ENCODE data around the gene TMUB1.

TMUB1 gene

GRCh38 chr7:151077705-151078232 lies 5.5 kb downstream of the TMUB1 start:
- H3K27ac ChIP-seq: peak overlapping the region; percentile 99
- ChIA-PET POLR2A (ENCODE audit: low non-redundant PET) (interaction anchor here (1.4 kb wide), 1 partner anchor 10 kb away, joined by 4 read pairs; no protein-coding TSS in a partner anchor), CTCF (interaction anchor here (1.1 kb wide), 1 partner anchor 112 kb away, joined by 3 read pairs; no protein-coding TSS in a partner anchor)
- TF ChIP-seq, protein P1, sequence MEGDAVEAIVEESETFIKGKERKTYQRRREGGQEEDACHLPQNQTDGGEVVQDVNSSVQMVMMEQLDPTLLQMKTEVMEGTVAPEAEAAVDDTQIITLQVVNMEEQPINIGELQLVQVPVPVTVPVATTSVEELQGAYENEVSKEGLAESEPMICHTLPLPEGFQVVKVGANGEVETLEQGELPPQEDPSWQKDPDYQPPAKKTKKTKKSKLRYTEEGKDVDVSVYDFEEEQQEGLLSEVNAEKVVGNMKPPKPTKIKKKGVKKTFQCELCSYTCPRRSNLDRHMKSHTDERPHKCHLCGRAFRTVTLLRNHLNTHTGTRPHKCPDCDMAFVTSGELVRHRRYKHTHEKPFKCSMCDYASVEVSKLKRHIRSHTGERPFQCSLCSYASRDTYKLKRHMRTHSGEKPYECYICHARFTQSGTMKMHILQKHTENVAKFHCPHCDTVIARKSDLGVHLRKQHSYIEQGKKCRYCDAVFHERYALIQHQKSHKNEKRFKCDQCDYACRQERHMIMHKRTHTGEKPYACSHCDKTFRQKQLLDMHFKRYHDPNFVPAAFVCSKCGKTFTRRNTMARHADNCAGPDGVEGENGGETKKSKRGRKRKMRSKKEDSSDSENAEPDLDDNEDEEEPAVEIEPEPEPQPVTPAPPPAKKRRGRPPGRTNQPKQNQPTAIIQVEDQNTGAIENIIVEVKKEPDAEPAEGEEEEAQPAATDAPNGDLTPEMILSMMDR (conservative IDR thresholded peaks at IDR 0.05; ENCODE audit: low read depth): no peak
- DNase-seq (ENCODE audit: low spot score): no peak

DNA sequence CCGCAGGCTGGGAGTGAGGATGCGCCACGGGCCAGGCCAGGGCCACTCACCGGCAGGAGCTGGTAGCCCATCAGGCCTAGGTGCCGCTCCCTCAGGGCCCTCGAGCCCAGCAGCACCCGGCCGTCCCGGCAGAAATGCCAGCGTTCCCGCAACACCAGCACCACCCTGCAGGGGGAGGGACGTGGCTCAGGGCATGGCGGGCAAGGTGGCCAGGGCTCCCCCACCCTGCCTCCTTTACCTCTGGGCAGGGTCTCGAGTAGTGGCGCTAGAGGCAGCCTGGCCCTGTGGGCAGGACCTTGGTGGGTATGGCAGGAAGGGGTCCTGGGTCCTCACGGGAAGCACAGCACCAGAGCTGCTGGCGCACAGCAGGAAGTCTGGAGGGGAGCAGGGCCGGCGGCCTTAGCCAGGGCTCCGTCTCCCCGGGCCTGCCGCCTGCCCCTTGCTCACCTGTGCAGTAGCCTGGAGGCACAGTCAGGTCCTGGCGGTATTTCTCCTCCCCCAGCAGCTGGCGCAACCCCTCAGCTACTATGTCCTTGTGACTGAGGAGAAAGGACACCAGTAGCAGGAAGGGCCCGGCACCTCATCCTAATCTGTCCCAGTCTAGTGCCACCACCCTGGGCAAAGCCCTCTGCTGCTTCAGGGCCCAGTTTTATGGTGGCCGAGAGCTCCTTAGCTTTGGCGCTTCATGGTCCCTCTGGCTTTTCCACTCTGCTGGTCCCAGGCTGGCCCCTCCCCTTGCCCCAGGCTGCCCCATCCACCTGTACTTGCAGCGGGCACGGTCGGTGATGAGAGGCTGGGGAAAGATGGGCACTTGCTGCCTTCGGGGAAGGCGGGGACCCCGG lies 6.2 kb downstream of the TMUB1 start:
- ChIA-PET CTCF (interaction anchor here (0.5 to 1.1 kb wide), 3 partner anchors 33 to 114 kb away, joined by 3 read pairs; no protein-coding TSS in a partner anchor), POLR2A (ENCODE audit: low non-redundant PET) (interaction anchor here (1.4 kb wide), 1 partner anchor 9 kb away, joined by 4 read pairs; no protein-coding TSS in a partner anchor)
- no peak for DNase-seq (ENCODE audit: low spot score)
- H3K27ac ChIP-seq: peak overlapping the region; percentile 99
- TF ChIP-seq, protein P1 (conservative IDR thresholded peaks at IDR 0.05; ENCODE audit: low read depth): peak; percentile 15

GRCh38 chr7:151075978-151076426 lies 7.3 kb downstream of the TMUB1 start:
- CTCF ChIA-PET: interaction anchor here (0.5 to 1.0 kb wide), 2 partner anchors 34 to 113 kb away, joined by 3 read pairs; no protein-coding TSS in a partner anchor
- no peak for DNase-seq (ENCODE audit: low spot score)
- peak overlapping the region; percentile 99 for H3K27ac ChIP-seq
- TF ChIP-seq, protein P1 (conservative IDR thresholded peaks at IDR 0.05; ENCODE audit: low read depth): no peak
- POLR2A ChIA-PET (ENCODE audit: low non-redundant PET): interaction anchor here (0.6 to 1.4 kb wide), 2 partner anchors 8 to 47 kb away, joined by 4 to 5 read pairs; no protein-coding TSS in a partner anchor

DNA sequence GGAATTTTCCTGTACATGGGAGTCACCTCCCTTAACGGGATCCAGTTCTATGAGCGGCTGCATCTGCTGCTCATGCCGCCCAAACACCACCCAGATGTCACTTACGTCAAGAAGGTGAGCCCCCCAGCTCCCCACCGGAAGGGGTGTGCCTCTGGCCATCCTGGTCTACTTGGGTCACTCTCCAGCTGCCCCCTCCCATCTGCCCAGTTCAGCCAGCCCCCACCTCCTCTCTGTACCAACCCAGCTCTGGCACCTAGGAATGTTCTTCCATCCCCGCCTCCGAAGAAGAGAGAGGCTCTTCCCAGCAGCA lies 7.7 kb downstream of the TMUB1 start:
- TF ChIP-seq, protein P1 (conservative IDR thresholded peaks at IDR 0.05; ENCODE audit: low read depth): no peak
- ChIA-PET POLR2A (ENCODE audit: low non-redundant PET) (no interaction called here), CTCF (no interaction called here)
- DNase-seq (ENCODE audit: low spot score): no peak
- peak overlapping the region; percentile 99 for H3K27ac ChIP-seq

- DNase-seq (ENCODE audit: low spot score): no peak
- H3K27ac ChIP-seq: peak overlapping the region; percentile 99
- ChIA-PET POLR2A (ENCODE audit: low non-redundant PET) (no interaction called here), CTCF (interaction anchor here (0.6 kb wide), 1 partner anchor 46 kb away, joined by 3 read pairs; no protein-coding TSS in a partner anchor)
- TF ChIP-seq, protein P1 (conservative IDR thresholded peaks at IDR 0.05; ENCODE audit: low read depth): no peak
Observed at GRCh38 chr7:151074817-151075661, 8.3 kb downstream of the TMUB1 start.

- POLR2A ChIA-PET (ENCODE audit: low non-redundant PET): no interaction called here
- H3K27ac ChIP-seq: peak overlapping the region; percentile 99
- CTCF ChIA-PET: interaction anchor here (1.2 kb wide), 1 partner anchor 37 kb away, joined by 5 read pairs; no protein-coding TSS in a partner anchor
- DNase-seq (ENCODE audit: low spot score): no peak
- TF ChIP-seq, protein P1 (conservative IDR thresholded peaks at IDR 0.05; ENCODE audit: low read depth): no peak
Observed at GRCh38 chr7:151073990-151074389, 9.3 kb downstream of the TMUB1 start.
